Measurements from ENCODE around the gene PHRF1. TPM values are rescaled to one million over a fixed set of nuclear protein-coding genes. Genes with fewer than 3 reads are reported as not detected.
"Not testable (repeated sequence)": the region's sequence is repeated elsewhere in the genome, so short reads cannot be mapped to it uniquely, and the experiment has no call there.

The PHRF1 gene
- total RNA-seq, 4 donors from 2014 or later: 5.0 to 45.8 (median 24.1) TPM

GRCh38 chr11:646214-646613 lies 69.9 kb downstream of the PHRF1 start:
- H3K4me1 ChIP-seq: no peaks in the 10 kb centered on the region
- H3K27me3 ChIP-seq: no peaks in the 10 kb centered on the region
- DNase-seq: no peak
- no peak overlapping the region for H3K27ac ChIP-seq
- intact Hi-C loops (cut with DNase I; ENCODE audit: low total_unique reads): no loop called here
- no peak overlapping the region for H3K4me3 ChIP-seq
- no peaks in the 10 kb centered on the region for H3K9me3 ChIP-seq
- no peaks in the 10 kb centered on the region for H3K36me3 ChIP-seq
- TF ChIP-seq CTCF (IDR thresholded peaks at IDR 0.05): no peak
- TF ChIP-seq POLR2A (IDR thresholded peaks at IDR 0.05): no peak

DNA sequence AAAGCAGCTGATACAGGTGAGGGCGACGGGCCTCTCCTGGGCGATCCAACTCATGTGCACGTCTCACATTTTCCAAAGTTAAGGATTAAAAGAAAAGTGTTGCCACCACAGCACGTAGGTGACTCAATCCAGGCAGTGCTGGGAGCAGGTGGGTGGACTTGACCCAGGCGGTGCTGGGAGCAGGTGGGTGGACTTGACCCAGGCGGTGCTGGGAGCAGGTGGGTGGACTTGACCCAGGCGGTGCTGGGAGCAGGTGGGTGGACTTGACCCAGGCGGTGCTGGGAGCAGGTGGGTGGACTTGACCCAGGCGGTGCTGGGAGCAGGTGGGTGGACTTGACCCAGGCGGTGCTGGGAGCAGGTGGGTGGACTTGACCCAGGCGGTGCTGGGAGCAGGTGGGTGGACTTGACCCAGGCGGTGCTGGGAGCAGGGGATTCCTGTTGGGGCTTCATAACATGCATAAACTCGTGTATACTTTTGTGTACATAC lies 71.4 kb downstream of the PHRF1 start:
- H3K4me3 ChIP-seq; DNase-seq; H3K27ac ChIP-seq; H3K36me3 ChIP-seq; H3K27me3 ChIP-seq; H3K9me3 ChIP-seq; H3K4me1 ChIP-seq; intact Hi-C loops (cut with DNase I; ENCODE audit: low total_unique reads): not testable (repeated sequence)

GRCh38 chr11:650482-650881 lies 74.2 kb downstream of the PHRF1 start:
- DNase-seq: no peak
- Histone ChIP-seq H3K4me1 (no peaks in the 10 kb centered on the region), H3K27ac (no peak overlapping the region), H3K9me3 (no peaks in the 10 kb centered on the region), H3K36me3 (no peaks in the 10 kb centered on the region), H3K4me3 (no peak overlapping the region), H3K27me3 (no peaks in the 10 kb centered on the region)
- intact Hi-C loops (cut with DNase I; ENCODE audit: low total_unique reads): no loop called here
- TF ChIP-seq CTCF (IDR thresholded peaks at IDR 0.05): no peak
- no peak for TF ChIP-seq POLR2A (IDR thresholded peaks at IDR 0.05)

GRCh38 chr11:653136-653535 lies 76.9 kb downstream of the PHRF1 start:
- H3K27me3 ChIP-seq; H3K27ac ChIP-seq; H3K4me3 ChIP-seq; H3K4me1 ChIP-seq; H3K9me3 ChIP-seq; intact Hi-C loops (cut with DNase I; ENCODE audit: low total_unique reads); H3K36me3 ChIP-seq; DNase-seq: not testable (repeated sequence)

GRCh38 chr11:653837-654236 lies 77.6 kb downstream of the PHRF1 start:
- Histone ChIP-seq H3K9me3 (no peaks in the 10 kb centered on the region), H3K4me1 (no peaks in the 10 kb centered on the region), H3K27ac (no peak overlapping the region), H3K36me3 (no peaks in the 10 kb centered on the region), H3K27me3 (no peaks in the 10 kb centered on the region), H3K4me3 (no peak overlapping the region)
- DNase-seq: no peak
- intact Hi-C loops (cut with DNase I; ENCODE audit: low total_unique reads): no loop called here
- TF ChIP-seq CTCF (IDR thresholded peaks at IDR 0.05): no peak
- TF ChIP-seq POLR2A (IDR thresholded peaks at IDR 0.05): no peak

DNA sequence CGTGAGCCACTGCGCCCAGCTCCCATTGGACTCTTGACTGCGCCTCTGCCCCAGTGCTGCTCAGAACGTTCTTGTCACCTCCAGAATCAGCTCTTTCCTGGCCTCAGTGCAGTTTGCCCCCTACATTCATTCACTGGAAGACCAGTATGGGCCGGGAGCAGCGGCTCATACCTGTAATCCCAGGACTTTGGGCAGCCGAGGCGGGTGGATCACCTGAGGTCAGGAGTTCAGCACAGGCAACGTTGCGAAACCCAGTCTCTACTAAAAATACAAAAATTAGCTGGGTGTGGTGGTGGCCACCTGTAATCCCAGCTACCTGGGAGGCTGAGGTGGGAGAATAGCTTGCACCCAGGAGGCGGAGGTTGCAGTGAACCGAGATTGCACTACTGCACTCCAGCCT lies 78.2 kb downstream of the PHRF1 start:
- H3K36me3 ChIP-seq; H3K4me3 ChIP-seq; H3K27me3 ChIP-seq; H3K27ac ChIP-seq; DNase-seq; intact Hi-C loops (cut with DNase I; ENCODE audit: low total_unique reads); H3K9me3 ChIP-seq; H3K4me1 ChIP-seq: not testable (repeated sequence)

- intact Hi-C loops (cut with DNase I; ENCODE audit: low total_unique reads): no loop called here
- TF ChIP-seq CTCF (IDR thresholded peaks at IDR 0.05) (no peak), POLR2A (IDR thresholded peaks at IDR 0.05) (no peak)
- Histone ChIP-seq H3K9me3 (no peaks in the 10 kb centered on the region), H3K27ac (no peak overlapping the region), H3K4me1 (no peaks in the 10 kb centered on the region), H3K27me3 (no peaks in the 10 kb centered on the region), H3K36me3 (no peaks in the 10 kb centered on the region), H3K4me3 (no peak overlapping the region)
- no peak for DNase-seq
Measured at GRCh38 chr11:655036-655726, 78.9 kb downstream of the PHRF1 start.
